ENCODE results near the gene IGSF11. TPM values are rescaled to one million over a fixed set of nuclear protein-coding genes. Genes with fewer than 3 reads are reported as not detected.

The IGSF11 gene
- polyA plus RNA-seq, 3 donors: not detected

DNA sequence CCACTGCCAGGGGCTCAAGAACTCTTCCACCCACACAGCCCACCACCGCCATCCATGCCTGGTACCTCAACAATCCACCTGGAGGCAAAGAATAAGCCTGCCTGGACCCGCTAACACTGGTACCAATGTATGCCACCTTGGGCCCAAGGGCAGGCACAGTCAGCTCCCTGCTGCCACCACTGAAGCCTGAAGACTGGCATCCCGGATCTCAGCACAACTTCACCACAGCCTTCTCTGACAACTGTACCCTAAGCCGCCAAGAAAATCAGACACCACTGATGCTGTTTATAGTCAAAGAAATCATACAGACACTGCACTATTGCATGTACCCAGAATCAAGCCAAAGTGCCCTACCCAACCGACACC is 56.3 kb downstream of the IGSF11 start:
- Histone ChIP-seq H3K9me3 (replicated peaks in 1 of 2; ENCODE audit: control insufficient read depth in 1 of 2, insufficient read depth in 1 of 2, low read length in 2 of 2) (peaks cover 0 to 6% of the 10 kb centered on the region in 2 donors), H3K27me3 (ENCODE audit: control insufficient read depth in 2 of 2, insufficient read depth in 2 of 2, low read length in 2 of 2) (no peaks in the 10 kb centered on the region), H4K20me1 (ENCODE audit: insufficient read depth, low read length) (no peaks in the 10 kb centered on the region), H3K4me1 (ENCODE audit: control insufficient read depth in 1 of 2, insufficient read depth in 2 of 2, low read length in 2 of 2) (no peaks in the 10 kb centered on the region), H3K27ac (ENCODE audit: low read depth in 1 of 2, low read length in 2 of 2) (no peak overlapping the region), H3K4me2 (replicated peaks; ENCODE audit: extremely low read depth, low read length, poor library complexity, severe bottlenecking) (no peak overlapping the region), H3K79me2 (ENCODE audit: insufficient read depth, low read length) (no peaks in the 10 kb centered on the region), H3K4me3 (replicated peaks in 1 of 3; ENCODE audit: low read depth in 2 of 3, low read length in 3 of 3) (no peak overlapping the region), H3K9ac (ENCODE audit: insufficient read depth, low read length, poor library complexity, severe bottlenecking) (no peak overlapping the region), H3K36me3 (replicated peaks in 1 of 2; ENCODE audit: control insufficient read depth in 1 of 2, insufficient read depth in 2 of 2, low read length in 2 of 2) (no peaks in the 10 kb centered on the region), H2AFZ (ENCODE audit: insufficient read depth, low read depth, low read length, poor library complexity, severe bottlenecking) (no peak overlapping the region)
- DNase-seq: no peak
- Mint-ChIP-seq H3K4me1 (no peaks in the 10 kb centered on the region), H3K4me3 (no peak overlapping the region), H3K36me3 (no peaks in the 10 kb centered on the region), H3K27ac (no peak overlapping the region), H3K9me3 (peaks cover 0 to 10% (median 5%) of the 10 kb centered on the region in 7 donors), H3K27me3 (ENCODE audit: low read depth in 3 of 3) (peaks cover 0 to 4% (median 0%) of the 10 kb centered on the region in 3 donors)
- intact Hi-C loops (cut with micrococcal nuclease): no loop called here
- WGBS (ENCODE audit: insufficient coverage): 95% methylated on average over 5 of the region's 5 CpGs
- no peak for TF ChIP-seq CTCF (IDR thresholded peaks at IDR 0.05)

GRCh38 chr3:118977671-118978392 is 56.8 kb downstream of the IGSF11 start:
- Mint-ChIP-seq H3K27me3 (ENCODE audit: low read depth in 3 of 3) (peaks cover 0 to 4% (median 0%) of the 10 kb centered on the region in 3 donors), H3K27ac (no peak overlapping the region), H3K4me3 (no peak overlapping the region), H3K36me3 (no peaks in the 10 kb centered on the region), H3K9me3 (peaks cover 0 to 10% (median 5%) of the 10 kb centered on the region in 7 donors), H3K4me1 (no peaks in the 10 kb centered on the region)
- Histone ChIP-seq H3K27me3 (ENCODE audit: control insufficient read depth in 2 of 2, insufficient read depth in 2 of 2, low read length in 2 of 2) (no peaks in the 10 kb centered on the region), H3K9ac (ENCODE audit: insufficient read depth, low read length, poor library complexity, severe bottlenecking) (no peak overlapping the region), H3K9me3 (replicated peaks in 1 of 2; ENCODE audit: control insufficient read depth in 1 of 2, insufficient read depth in 1 of 2, low read length in 2 of 2) (peaks cover 0 to 6% of the 10 kb centered on the region in 2 donors), H3K36me3 (replicated peaks in 1 of 2; ENCODE audit: control insufficient read depth in 1 of 2, insufficient read depth in 2 of 2, low read length in 2 of 2) (no peaks in the 10 kb centered on the region), H3K4me3 (replicated peaks in 1 of 3; ENCODE audit: low read depth in 2 of 3, low read length in 3 of 3) (no peak overlapping the region), H3K27ac (ENCODE audit: low read depth in 1 of 2, low read length in 2 of 2) (no peak overlapping the region), H4K20me1 (ENCODE audit: insufficient read depth, low read length) (no peaks in the 10 kb centered on the region), H3K4me2 (replicated peaks; ENCODE audit: extremely low read depth, low read length, poor library complexity, severe bottlenecking) (no peak overlapping the region), H2AFZ (ENCODE audit: insufficient read depth, low read depth, low read length, poor library complexity, severe bottlenecking) (no peak overlapping the region), H3K79me2 (ENCODE audit: insufficient read depth, low read length) (no peaks in the 10 kb centered on the region), H3K4me1 (ENCODE audit: control insufficient read depth in 1 of 2, insufficient read depth in 2 of 2, low read length in 2 of 2) (no peaks in the 10 kb centered on the region)
- DNase-seq: no peak
- WGBS (ENCODE audit: insufficient coverage): 92% methylated on average over 8 of the region's 8 CpGs
- no peak for TF ChIP-seq CTCF (IDR thresholded peaks at IDR 0.05)
- intact Hi-C loops (cut with micrococcal nuclease): no loop called here
